GM23338 (cell line): ENCODE results near the gene STX16. TPM values are rescaled to one million over a fixed set of nuclear protein-coding genes. Genes with fewer than 3 reads are reported as not detected.

Source experiments
- ATAC-seq: fragments of 200-7000 bp; cut with Tn5 transposase; 3 replicates; pipeline ENCODE4 v1.9.1; 2020
- DNase-seq: peaks from one replicate; pipeline ENCODE4 v3.0.0-alpha.2; 2015; ENCODE audit warnings: low spot score
- H2AFZ ChIP-seq: fragments of 200-600 bp; sonication (generic); 2 replicates; pipeline ENCODE4 v1.8.0; 2016; ENCODE audit warnings: antibody characterized with exemption, mild to moderate bottlenecking, moderate library complexity
- H3F3A ChIP-seq: fragments of 200-600 bp; sonication (generic); replicated peaks from 2 replicates; pipeline ENCODE4 v1.8.0; 2017; ENCODE audit warnings: antibody characterized with exemption, mixed run types, low read depth
- H3K27ac ChIP-seq: fragments of 200-600 bp; sonication (generic); 2 replicates; pipeline ENCODE4 v1.6.1; 2016; ENCODE audit warnings: low read depth
- H3K27me3 ChIP-seq: fragments of 200-600 bp; sonication (generic); 2 replicates; pipeline ENCODE4 v1.8.0; 2016; ENCODE audit warnings: mild to moderate bottlenecking, mixed run types, moderate library complexity; ENCODE audit not compliant: insufficient read depth
- H3K36me3 ChIP-seq: fragments of 200-600 bp; sonication (generic); 2 replicates; pipeline ENCODE4 v1.8.0; 2016; ENCODE audit warnings: mild to moderate bottlenecking; ENCODE audit not compliant: insufficient read depth
- H3K4me1 ChIP-seq: fragments of 200-600 bp; sonication (generic); 2 replicates; pipeline ENCODE4 v1.8.0; 2016; ENCODE audit warnings: mild to moderate bottlenecking, moderate library complexity; ENCODE audit not compliant: insufficient read depth
- H3K4me2 ChIP-seq: fragments of 200-600 bp; sonication (generic); 2 replicates; pipeline ENCODE4 v1.7.1; 2017; ENCODE audit warnings: mixed run types
- H3K4me3 ChIP-seq: fragments of 200-600 bp; sonication (generic); 2 replicates; pipeline ENCODE4 v1.6.1; 2016; ENCODE audit warnings: mixed run types
- H3K79me2 ChIP-seq: fragments of 200-600 bp; sonication (generic); replicated peaks from 2 replicates; pipeline ENCODE4 v1.8.0; 2017; ENCODE audit warnings: mild to moderate bottlenecking; ENCODE audit not compliant: insufficient read depth
- H3K9me2 ChIP-seq: fragments of 200-600 bp; sonication (generic); 2 replicates; pipeline ENCODE4 v1.8.0; 2017; ENCODE audit not compliant: insufficient read depth
- H4K20me1 ChIP-seq: fragments of 200-600 bp; sonication (generic); replicated peaks from 2 replicates; pipeline ENCODE4 v1.8.0; 2017; ENCODE audit warnings: mild to moderate bottlenecking; ENCODE audit not compliant: insufficient read depth
- H3K27ac Mint-ChIP-seq: 2 replicates; pipeline ENCODE4 v1.8.0; 2020; ENCODE audit warnings: inconsistent platforms, mild to moderate bottlenecking, moderate library complexity, mixed read lengths
- H3K27me3 Mint-ChIP-seq: 3 replicates; pipeline ENCODE4 v1.8.0; 2022; ENCODE audit warnings: low read depth, mild to moderate bottlenecking, moderate library complexity, mixed read lengths, inconsistent platforms; ENCODE audit not compliant: insufficient read depth, poor library complexity
- H3K36me3 Mint-ChIP-seq: 3 replicates; pipeline ENCODE4 v1.8.0; 2021; ENCODE audit warnings: low read depth, mild to moderate bottlenecking, inconsistent platforms, moderate library complexity, mixed read lengths
- H3K4me1 Mint-ChIP-seq: 3 replicates; pipeline ENCODE4 v1.8.0; 2020; ENCODE audit warnings: mild to moderate bottlenecking, inconsistent platforms, mixed read lengths
- H3K4me3 Mint-ChIP-seq: 3 replicates; pipeline ENCODE4 v1.8.0; 2021; ENCODE audit warnings: moderate library complexity, mild to moderate bottlenecking, inconsistent platforms, mixed read lengths
- H3K9me3 Mint-ChIP-seq: 3 replicates; pipeline ENCODE4 v1.8.0; 2020; ENCODE audit warnings: moderate library complexity, mild to moderate bottlenecking, inconsistent platforms, mixed read lengths
- CREB1 ChIP-seq: fragments of 250-450 bp; sonication (Bioruptor Pico); IDR thresholded peaks from 2 replicates; pipeline ENCODE4 v1.5.0; 2020; ENCODE audit warnings: low read depth, mild to moderate bottlenecking, moderate library complexity
- CTCF ChIP-seq, 2 experiments: fragments of 200-600 bp in 1 of 2; sonication (generic) in 1 of 2; conservative IDR thresholded peaks; 2 replicates each; pipeline versions ENCODE4 v1.5.1 to v1.6.1; 2016 to 2017; ENCODE audit warnings: antibody characterized with exemption in 2 of 2, low read depth in 2 of 2, mild to moderate bottlenecking in 2 of 2, moderate library complexity in 1 of 2
- EZH2 ChIP-seq: fragments of 200-600 bp; sonication (generic); IDR thresholded peaks from one replicate; pipeline ENCODE4 v1.8.0; 2017; ENCODE audit warnings: antibody characterized with exemption, mild to moderate bottlenecking, low read depth; ENCODE audit not compliant: unreplicated experiment
- EZH2phosphoT487 ChIP-seq: fragments of 200-600 bp; sonication (generic); IDR thresholded peaks from one replicate; pipeline ENCODE4 v1.8.1; 2018; ENCODE audit warnings: antibody characterized with exemption; ENCODE audit not compliant: unreplicated experiment
- JUNB ChIP-seq: IDR thresholded peaks from one replicate; pipeline ENCODE4 v1.6.1; 2016; ENCODE audit warnings: antibody characterized with exemption; ENCODE audit not compliant: unreplicated experiment
- ZNF114 ChIP-seq: fragments of 250-450 bp; sonication (Bioruptor Pico); IDR thresholded peaks from 2 replicates; pipeline ENCODE4 v1.5.0; 2020; ENCODE audit warnings: mild to moderate bottlenecking, moderate library complexity
- ZNF331 ChIP-seq: fragments of 250-450 bp; sonication (Bioruptor Pico); IDR thresholded peaks from 2 replicates; pipeline ENCODE4 v1.5.0; 2020; ENCODE audit warnings: low read depth, mild to moderate bottlenecking, moderate library complexity
- polyA plus RNA-seq: library from polyadenylated mRNA; unstranded; fragments of >200 nt; fragmentation: Nextera tagmentation; extraction: Ambion mirVana; gene quantifications from 2 replicates; pipeline ENCODE4 v1.2.1, GENCODE V29; 2016
- total RNA-seq: library from RNA; depleted of rRNA; stranded (reverse); fragments of >200 nt; shearing (Covaris generic); gene quantifications from 2 replicates; pipeline ENCODE4 v1.2.3, GENCODE V29; 2014
- TF ChIP-seq, protein P1 (sequence below): fragments of 250-450 bp; sonication (Bioruptor Pico); IDR thresholded peaks from 2 replicates; pipeline ENCODE4 v1.5.0; 2020; ENCODE audit warnings: mild to moderate bottlenecking, moderate library complexity

Gene STX16
- total and polyA plus RNA-seq, 2 experiments from 2014 or later = 31.2 to 70.5 TPM

DNA sequence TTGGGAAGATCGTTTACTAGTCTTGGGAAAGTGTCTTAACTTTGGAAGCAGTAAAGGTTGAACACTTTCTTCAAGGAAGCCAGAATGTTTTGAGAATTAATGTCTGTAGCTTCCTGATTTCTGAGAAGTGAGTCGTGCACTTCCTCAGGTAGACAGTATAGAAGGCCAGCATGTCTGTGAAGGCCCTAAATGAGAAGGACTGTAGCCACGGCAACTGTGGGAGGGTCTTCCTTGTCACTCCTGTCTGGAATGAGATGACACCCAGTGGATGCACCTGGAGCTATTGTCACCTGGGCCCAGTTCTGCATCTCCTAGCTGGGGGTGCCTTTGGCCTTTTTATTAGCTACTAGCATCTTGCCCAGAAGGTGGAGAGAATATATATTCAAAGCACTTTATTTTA is 8.8 kb downstream of the STX16 start (continued):
- TF ChIP-seq ZNF331 (CRISPR knock-in tag) (no peak), EZH2 (no peak)

- Histone ChIP-seq H3F3A (no peaks in the 10 kb centered on the region), H3K9me2 (no peaks in the 10 kb centered on the region), H3K27me3 (no peaks in the 10 kb centered on the region), H3K79me2 (peaks cover 100% of the 10 kb centered on the region), H3K4me2 (0 out of 2 replicates have a peak overlapping the region, but pooled peaks have one; percentile 5), H3K36me3 (0 out of 2 replicates have a peak, but pooled peaks cover 2% of the 10 kb centered on the region), H4K20me1 (no peaks in the 10 kb centered on the region), H3K27ac (0 out of 2 replicates have a peak overlapping the region, but pooled peaks have one; percentile 10), H3K4me3 (no peak overlapping the region), H3K4me1 (peaks cover 69% of the 10 kb centered on the region), H2AFZ (no peak overlapping the region)
- H3K4me1 Mint-ChIP-seq = peaks cover 85% of the 10 kb centered on the region
- H3K4me3 Mint-ChIP-seq = no peak overlapping the region
- H3K27me3 Mint-ChIP-seq = peaks cover 6% of the 10 kb centered on the region
- TF ChIP-seq CTCF (conservative IDR thresholded peaks at IDR 0.05; ENCODE audit: low read depth in 2 of 2) (no peak), EZH2phosphoT487 (no peak), JUNB (no peak), EZH2 (no peak), ZNF114 (no peak), ZNF331 (CRISPR knock-in tag) (no peak), CREB1 (CRISPR knock-in tag) (no peak)
- TF ChIP-seq, protein P1, sequence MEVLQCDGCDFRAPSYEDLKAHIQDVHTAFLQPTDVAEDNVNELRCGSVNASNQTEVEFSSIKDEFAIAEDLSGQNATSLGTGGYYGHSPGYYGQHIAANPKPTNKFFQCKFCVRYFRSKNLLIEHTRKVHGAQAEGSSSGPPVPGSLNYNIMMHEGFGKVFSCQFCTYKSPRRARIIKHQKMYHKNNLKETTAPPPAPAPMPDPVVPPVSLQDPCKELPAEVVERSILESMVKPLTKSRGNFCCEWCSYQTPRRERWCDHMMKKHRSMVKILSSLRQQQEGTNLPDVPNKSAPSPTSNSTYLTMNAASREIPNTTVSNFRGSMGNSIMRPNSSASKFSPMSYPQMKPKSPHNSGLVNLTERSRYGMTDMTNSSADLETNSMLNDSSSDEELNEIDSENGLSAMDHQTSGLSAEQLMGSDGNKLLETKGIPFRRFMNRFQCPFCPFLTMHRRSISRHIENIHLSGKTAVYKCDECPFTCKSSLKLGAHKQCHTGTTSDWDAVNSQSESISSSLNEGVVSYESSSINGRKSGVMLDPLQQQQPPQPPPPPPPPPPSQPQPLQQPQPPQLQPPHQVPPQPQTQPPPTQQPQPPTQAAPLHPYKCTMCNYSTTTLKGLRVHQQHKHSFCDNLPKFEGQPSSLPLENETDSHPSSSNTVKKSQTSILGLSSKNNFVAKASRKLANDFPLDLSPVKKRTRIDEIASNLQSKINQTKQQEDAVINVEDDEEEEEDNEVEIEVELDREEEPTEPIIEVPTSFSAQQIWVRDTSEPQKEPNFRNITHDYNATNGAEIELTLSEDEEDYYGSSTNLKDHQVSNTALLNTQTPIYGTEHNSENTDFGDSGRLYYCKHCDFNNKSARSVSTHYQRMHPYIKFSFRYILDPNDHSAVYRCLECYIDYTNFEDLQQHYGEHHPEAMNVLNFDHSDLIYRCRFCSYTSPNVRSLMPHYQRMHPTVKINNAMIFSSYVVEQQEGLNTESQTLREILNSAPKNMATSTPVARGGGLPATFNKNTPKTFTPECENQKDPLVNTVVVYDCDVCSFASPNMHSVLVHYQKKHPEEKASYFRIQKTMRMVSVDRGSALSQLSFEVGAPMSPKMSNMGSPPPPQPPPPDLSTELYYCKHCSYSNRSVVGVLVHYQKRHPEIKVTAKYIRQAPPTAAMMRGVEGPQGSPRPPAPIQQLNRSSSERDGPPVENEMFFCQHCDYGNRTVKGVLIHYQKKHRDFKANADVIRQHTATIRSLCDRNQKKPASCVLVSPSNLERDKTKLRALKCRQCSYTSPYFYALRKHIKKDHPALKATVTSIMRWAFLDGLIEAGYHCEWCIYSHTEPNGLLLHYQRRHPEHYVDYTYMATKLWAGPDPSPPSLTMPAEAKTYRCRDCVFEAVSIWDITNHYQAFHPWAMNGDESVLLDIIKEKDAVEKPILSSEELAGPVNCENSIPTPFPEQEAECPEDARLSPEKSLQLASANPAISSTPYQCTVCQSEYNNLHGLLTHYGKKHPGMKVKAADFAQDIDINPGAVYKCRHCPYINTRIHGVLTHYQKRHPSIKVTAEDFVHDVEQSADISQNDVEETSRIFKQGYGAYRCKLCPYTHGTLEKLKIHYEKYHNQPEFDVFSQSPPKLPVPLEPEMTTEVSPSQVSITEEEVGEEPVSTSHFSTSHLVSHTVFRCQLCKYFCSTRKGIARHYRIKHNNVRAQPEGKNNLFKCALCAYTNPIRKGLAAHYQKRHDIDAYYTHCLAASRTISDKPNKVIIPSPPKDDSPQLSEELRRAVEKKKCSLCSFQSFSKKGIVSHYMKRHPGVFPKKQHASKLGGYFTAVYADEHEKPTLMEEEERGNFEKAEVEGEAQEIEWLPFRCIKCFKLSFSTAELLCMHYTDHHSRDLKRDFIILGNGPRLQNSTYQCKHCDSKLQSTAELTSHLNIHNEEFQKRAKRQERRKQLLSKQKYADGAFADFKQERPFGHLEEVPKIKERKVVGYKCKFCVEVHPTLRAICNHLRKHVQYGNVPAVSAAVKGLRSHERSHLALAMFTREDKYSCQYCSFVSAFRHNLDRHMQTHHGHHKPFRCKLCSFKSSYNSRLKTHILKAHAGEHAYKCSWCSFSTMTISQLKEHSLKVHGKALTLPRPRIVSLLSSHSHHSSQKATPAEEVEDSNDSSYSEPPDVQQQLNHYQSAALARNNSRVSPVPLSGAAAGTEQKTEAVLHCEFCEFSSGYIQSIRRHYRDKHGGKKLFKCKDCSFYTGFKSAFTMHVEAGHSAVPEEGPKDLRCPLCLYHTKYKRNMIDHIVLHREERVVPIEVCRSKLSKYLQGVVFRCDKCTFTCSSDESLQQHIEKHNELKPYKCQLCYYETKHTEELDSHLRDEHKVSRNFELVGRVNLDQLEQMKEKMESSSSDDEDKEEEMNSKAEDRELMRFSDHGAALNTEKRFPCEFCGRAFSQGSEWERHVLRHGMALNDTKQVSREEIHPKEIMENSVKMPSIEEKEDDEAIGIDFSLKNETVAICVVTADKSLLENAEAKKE (CRISPR knock-in tag) = no peak
- DNase-seq (no peak), ATAC-seq (no peak; the same call in 2 of the 3 replicates)
- peak overlapping the region; percentile 39 for H3K27ac Mint-ChIP-seq
- peaks cover 28% of the 10 kb centered on the region; the same call in 2 of the 3 replicates for H3K36me3 Mint-ChIP-seq
- H3K9me3 Mint-ChIP-seq = no peaks in the 10 kb centered on the region
Observed at GRCh38 chr20:58660855-58661597, 9.9 kb downstream of the STX16 start.
